ENCODE measurements around the gene CDCA5.

Gene CDCA5

GRCh38 chr11:65069217-65069616 lies 14.6 kb downstream of the CDCA5 start:
- no peak for TF ChIP-seq CTCF (IDR thresholded peaks at IDR 0.05; ENCODE audit: low read depth, low read length)
- no peak overlapping the region for H3K4me3 ChIP-seq (replicated peaks in 1 of 2; ENCODE audit: low read depth in 2 of 2, low read length in 2 of 2)
- DNase-seq (ENCODE audit: low read depth in 2 of 2): peak in 1 of 2 donors; percentile 40

GRCh38 chr11:65067446-65067845 lies 16.4 kb downstream of the CDCA5 start:
- no peak for TF ChIP-seq CTCF (IDR thresholded peaks at IDR 0.05; ENCODE audit: low read depth, low read length)
- H3K4me3 ChIP-seq (replicated peaks in 1 of 2; ENCODE audit: low read depth in 2 of 2, low read length in 2 of 2): no peak overlapping the region
- DNase-seq (ENCODE audit: low read depth in 2 of 2): no peak

DNA sequence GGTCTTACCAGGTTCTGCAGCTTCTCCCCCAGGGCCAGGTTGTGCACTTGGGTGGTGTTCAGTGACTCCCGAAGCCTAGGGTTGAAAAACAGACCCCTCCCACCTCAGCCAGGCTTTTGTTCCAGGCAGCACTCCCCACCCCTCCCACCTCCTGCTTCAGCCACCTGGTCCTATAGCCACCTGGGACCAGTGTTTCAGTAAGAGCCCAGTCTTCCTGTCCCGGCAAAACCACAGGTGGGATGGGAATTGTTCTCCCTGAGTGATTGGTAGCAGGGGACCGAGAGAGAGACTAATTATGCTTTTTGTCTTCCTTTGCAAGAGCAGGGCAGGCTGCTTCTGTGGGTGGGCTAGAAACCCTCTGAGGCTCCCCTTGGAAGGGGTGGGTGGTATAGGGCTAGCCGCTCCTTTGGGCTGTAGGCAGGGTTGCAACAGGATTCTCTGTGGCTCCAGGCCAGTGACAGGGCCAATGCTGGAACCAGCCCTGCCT lies 17.0 kb downstream of the CDCA5 start:
- DNase-seq (ENCODE audit: low read depth in 2 of 2): no peak
- H3K4me3 ChIP-seq (replicated peaks in 1 of 2; ENCODE audit: low read depth in 2 of 2, low read length in 2 of 2): no peak overlapping the region
- no peak for TF ChIP-seq CTCF (IDR thresholded peaks at IDR 0.05; ENCODE audit: low read depth, low read length)

GRCh38 chr11:65066315-65066714 lies 17.5 kb downstream of the CDCA5 start:
- DNase-seq (ENCODE audit: low read depth in 2 of 2): no peak
- no peak overlapping the region for H3K4me3 ChIP-seq (replicated peaks in 1 of 2; ENCODE audit: low read depth in 2 of 2, low read length in 2 of 2)
- no peak for TF ChIP-seq CTCF (IDR thresholded peaks at IDR 0.05; ENCODE audit: low read depth, low read length)

- no peak for DNase-seq (ENCODE audit: low read depth in 2 of 2)
- no peak for TF ChIP-seq CTCF (IDR thresholded peaks at IDR 0.05; ENCODE audit: low read depth, low read length)
- H3K4me3 ChIP-seq (replicated peaks in 1 of 2; ENCODE audit: low read depth in 2 of 2, low read length in 2 of 2): no peak overlapping the region
Measured at GRCh38 chr11:65065851-65066250, 18.0 kb downstream of the CDCA5 start.

- H3K4me3 ChIP-seq (replicated peaks in 1 of 2; ENCODE audit: low read depth in 2 of 2, low read length in 2 of 2): no peak overlapping the region
- no peak for TF ChIP-seq CTCF (IDR thresholded peaks at IDR 0.05; ENCODE audit: low read depth, low read length)
- no peak for DNase-seq (ENCODE audit: low read depth in 2 of 2)
Measured at GRCh38 chr11:65064847-65065240, 19.0 kb downstream of the CDCA5 start.

DNA sequence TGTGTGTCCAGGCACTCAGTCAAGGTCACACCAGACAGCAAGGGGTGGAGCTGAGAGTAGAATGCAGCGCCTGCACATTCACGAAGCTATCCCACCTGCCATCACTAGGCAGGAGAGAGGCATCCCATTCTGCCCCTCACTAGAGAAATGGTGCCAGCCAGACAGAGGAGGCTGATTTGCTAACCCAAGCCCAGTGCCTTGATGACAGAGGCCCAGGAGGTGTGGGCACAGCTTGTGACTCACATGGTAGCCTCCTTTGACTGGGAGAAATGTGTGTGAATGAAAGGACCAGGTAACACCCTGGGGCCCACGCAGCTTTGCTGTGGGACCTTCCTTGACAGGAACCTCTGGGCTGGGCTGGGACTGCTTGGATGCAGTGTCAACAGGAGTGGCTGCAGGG lies 20.3 kb downstream of the CDCA5 start:
- H3K4me3 ChIP-seq (replicated peaks in 1 of 2; ENCODE audit: low read depth in 2 of 2, low read length in 2 of 2): no peak overlapping the region
- no peak for DNase-seq (ENCODE audit: low read depth in 2 of 2)
- TF ChIP-seq CTCF (IDR thresholded peaks at IDR 0.05; ENCODE audit: low read depth, low read length): no peak
